Activated CD4-positive, alpha-beta T cell treated with anti-CD3 and anti-CD28 coated beads, Interleukin-2, amount 50 U/mL, for 48 hours (primary cell): ENCODE results near the gene ZSCAN10.
A peak's percentile ranks its signal among the peaks of the same experiment; 100 is the strongest.
"Not testable (repeated sequence)": the region's sequence is repeated elsewhere in the genome, so short reads cannot be mapped to it uniquely, and the experiment has no call there.

Source experiments
- DNase-seq, 2 experiments: peaks; one replicate each; pipeline ENCODE4 v3.0.0-alpha.2; 2020

The ZSCAN10 gene

GRCh38 chr16:3098459-3099394 is at the start of gene ZSCAN10:
Gene ZSCAN10, minus strand, starts transcription at chr16:3099294. Its CDS starts 6,357 bp downstream, at chr16:3092937.
- no peak for DNase-seq

GRCh38 chr16:3148256-3149192 is 49.4 kb upstream of the ZSCAN10 start:
- no peak for DNase-seq

- no peak for DNase-seq
Observed at GRCh38 chr16:3147757-3148104, 48.6 kb upstream of the ZSCAN10 start.

GRCh38 chr16:3147046-3147756 is 48.1 kb upstream of the ZSCAN10 start:
- no peak for DNase-seq

GRCh38 chr16:3145660-3146059 is 46.6 kb upstream of the ZSCAN10 start:
- DNase-seq: no peak

GRCh38 chr16:3145151-3145550 is 46.1 kb upstream of the ZSCAN10 start:
- no peak for DNase-seq

GRCh38 chr16:3144321-3144983 is 45.4 kb upstream of the ZSCAN10 start:
- no peak for DNase-seq

- no peak for DNase-seq
Observed at GRCh38 chr16:3143598-3144320, 44.7 kb upstream of the ZSCAN10 start.

- no peak for DNase-seq
Observed at GRCh38 chr16:3143189-3143588, 44.1 kb upstream of the ZSCAN10 start.

- no peak for DNase-seq
Observed at GRCh38 chr16:3142770-3143169, 43.7 kb upstream of the ZSCAN10 start.

GRCh38 chr16:3142327-3142726 is 43.2 kb upstream of the ZSCAN10 start:
- DNase-seq: no peak

GRCh38 chr16:3141781-3142311 is 42.8 kb upstream of the ZSCAN10 start:
- no peak for DNase-seq

- DNase-seq: no peak
Observed at GRCh38 chr16:3140603-3141427, 41.7 kb upstream of the ZSCAN10 start.

- DNase-seq: not testable (repeated sequence)
Observed at GRCh38 chr16:3139561-3139960, 40.5 kb upstream of the ZSCAN10 start.

- DNase-seq: no peak
Observed at GRCh38 chr16:3138823-3139426, 39.8 kb upstream of the ZSCAN10 start.

GRCh38 chr16:3138342-3138741 is 39.2 kb upstream of the ZSCAN10 start:
- no peak for DNase-seq

- DNase-seq: no peak
Observed at GRCh38 chr16:3137267-3137666, 38.2 kb upstream of the ZSCAN10 start.

GRCh38 chr16:3135126-3135715 is 36.1 kb upstream of the ZSCAN10 start:
- DNase-seq: no peak

- peak; percentile 90 to 92 for DNase-seq
Observed at GRCh38 chr16:3134338-3135125, 35.4 kb upstream of the ZSCAN10 start, which contains the start of gene ZNF213. Gene ZNF213, plus strand, starts transcription at chr16:3135029. Its CDS starts 2,252 bp downstream, at chr16:3137281.
